SK-N-MC (cell line): ENCODE results near the gene NMNAT2.

Experiments used
- DNase-seq: peaks from one replicate; pipeline ENCODE4 v3.0.0-alpha.2; 2011; ENCODE audit warnings: low read depth, low spot score
- H3K27ac ChIP-seq: fragments of 200-600 bp; sonication (generic); 2 replicates; pipeline ENCODE4 v1.5.1; 2016; ENCODE audit warnings: mixed run types
- H3K36me3 ChIP-seq: fragments of 200-600 bp; sonication (generic); 2 replicates; pipeline ENCODE4 v1.6.1; 2017; ENCODE audit warnings: antibody characterized with exemption, low read length, mixed read lengths; ENCODE audit not compliant: insufficient read depth
- H3K4me3 ChIP-seq: fragments of 200-600 bp; sonication (generic); 2 replicates; pipeline ENCODE4 v1.5.1; 2016
- H3K9ac ChIP-seq: fragments of 200-600 bp; sonication (generic); 2 replicates; pipeline ENCODE4 v1.8.0; 2017; ENCODE audit warnings: mixed run types, mixed read lengths; ENCODE audit not compliant: insufficient read length
- H3K9me3 ChIP-seq: fragments of 200-600 bp; sonication (generic); 2 replicates; pipeline ENCODE4 v1.6.1; 2017; ENCODE audit warnings: low read depth, mild to moderate bottlenecking, antibody characterized with exemption, low read length, moderate library complexity, mixed read lengths
- EZH2 ChIP-seq: fragments of 200-600 bp; sonication (generic); IDR thresholded peaks from one replicate; pipeline ENCODE4 v1.6.1; 2017; ENCODE audit warnings: antibody characterized with exemption
- FOXP2 ChIP-seq: optimal IDR thresholded peaks from 2 replicates; pipeline ENCODE3; 2011; ENCODE audit warnings: mild to moderate bottlenecking, moderate library complexity; ENCODE audit not compliant: insufficient read depth; ENCODE audit errors: extremely low read length, control extremely low read depth
- POLR2AphosphoS5 ChIP-seq: IDR thresholded peaks from 2 replicates; pipeline ENCODE4 v1.6.1; 2012; ENCODE audit warnings: mild to moderate bottlenecking, low read depth, low read length, borderline replicate concordance

The NMNAT2 gene

GRCh38 chr1:183295521-183295920, 122.7 kb downstream of the NMNAT2 start:
- Histone ChIP-seq H3K27ac (no peak overlapping the region), H3K9ac (no peak overlapping the region), H3K9me3 (no peaks in the 10 kb centered on the region), H3K4me3 (no peak overlapping the region), H3K36me3 (no peaks in the 10 kb centered on the region)
- no peak for TF ChIP-seq EZH2
- TF ChIP-seq POLR2AphosphoS5: no peak
- no peak for TF ChIP-seq FOXP2
- no peak for DNase-seq

GRCh38 chr1:183293876-183294275, 124.3 kb downstream of the NMNAT2 start:
- Histone ChIP-seq H3K9me3 (no peaks in the 10 kb centered on the region), H3K4me3 (no peak overlapping the region), H3K36me3 (no peaks in the 10 kb centered on the region), H3K9ac (no peak overlapping the region), H3K27ac (no peak overlapping the region)
- no peak for DNase-seq
- no peak for TF ChIP-seq FOXP2
- TF ChIP-seq POLR2AphosphoS5: no peak
- TF ChIP-seq EZH2: no peak

DNA sequence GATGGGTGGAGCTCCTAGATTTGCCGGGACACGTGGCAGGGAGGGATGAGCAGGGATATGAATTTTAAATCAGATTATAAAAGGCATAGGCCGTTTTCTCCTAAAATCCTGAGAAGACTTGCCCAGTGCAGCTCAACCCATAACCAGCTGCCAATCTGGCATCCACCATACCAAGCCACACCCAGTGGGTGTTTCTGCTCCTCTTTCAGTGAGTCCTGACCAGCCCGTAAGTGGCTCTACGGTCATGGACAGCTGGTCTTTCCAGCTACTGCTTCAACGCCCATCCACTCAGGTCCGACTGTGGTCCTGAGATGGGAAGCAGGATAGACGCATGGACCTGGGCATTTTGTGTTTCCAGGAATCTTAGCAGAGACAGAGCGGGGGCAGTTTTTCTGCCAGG, 124.9 kb downstream of the NMNAT2 start:
- no peak overlapping the region for H3K27ac ChIP-seq
- no peaks in the 10 kb centered on the region for H3K9me3 ChIP-seq
- H3K4me3 ChIP-seq: no peak overlapping the region

DNA sequence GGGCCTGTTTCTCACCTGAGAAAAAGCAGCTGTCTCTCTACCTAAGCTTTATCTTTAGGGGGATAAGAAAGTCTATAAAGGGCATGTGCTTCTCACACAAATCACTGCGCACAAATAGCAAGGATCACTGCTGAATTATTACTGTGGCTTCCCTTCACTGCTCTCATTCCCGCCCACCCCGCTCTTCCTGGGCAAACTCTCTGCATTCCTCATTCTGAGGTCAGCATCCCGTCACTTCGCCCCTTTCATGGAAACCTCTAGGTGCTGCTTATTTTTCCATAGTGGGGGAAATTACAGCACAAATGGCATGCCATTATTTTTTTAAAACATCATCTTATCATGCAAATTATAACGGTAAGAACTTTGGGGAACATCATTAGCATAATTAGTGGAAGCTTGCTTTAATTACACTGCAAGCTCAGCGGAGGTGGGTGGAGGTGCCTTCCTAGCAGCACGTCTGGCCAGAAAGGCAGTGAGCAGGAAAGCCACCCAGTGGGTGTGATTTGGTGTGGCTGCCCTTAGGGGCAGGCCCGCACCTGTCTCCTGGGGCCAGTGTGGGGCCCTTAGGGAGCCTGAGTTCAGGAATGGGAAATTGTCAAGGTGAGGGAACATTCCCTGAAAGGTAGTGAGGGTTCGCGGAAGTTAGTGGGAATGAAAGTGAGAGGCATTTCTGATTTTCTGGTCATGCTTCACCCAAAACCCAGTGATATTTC, 126.2 kb downstream of the NMNAT2 start:
- no peak overlapping the region for H3K27ac ChIP-seq
- TF ChIP-seq FOXP2 (no peak), EZH2 (no peak), POLR2AphosphoS5 (no peak)

More for the DNA sequence above, 124.9 kb downstream of the NMNAT2 start:
- TF ChIP-seq EZH2: no peak
- no peak for TF ChIP-seq FOXP2
- no peak for TF ChIP-seq POLR2AphosphoS5
- Histone ChIP-seq H3K9ac (no peak overlapping the region), H3K36me3 (no peaks in the 10 kb centered on the region)
- no peak for DNase-seq

GRCh38 chr1:183291216-183291762, 126.9 kb downstream of the NMNAT2 start:
- TF ChIP-seq FOXP2: no peak
- TF ChIP-seq POLR2AphosphoS5: no peak
- TF ChIP-seq EZH2: no peak
- no peak for DNase-seq
- no peak overlapping the region for H3K27ac ChIP-seq

More for the DNA sequence above, 126.2 kb downstream of the NMNAT2 start:
- H3K36me3 ChIP-seq: no peaks in the 10 kb centered on the region
- no peaks in the 10 kb centered on the region for H3K9me3 ChIP-seq
- no peak overlapping the region for H3K4me3 ChIP-seq
- no peak for DNase-seq
- H3K9ac ChIP-seq: no peak overlapping the region

GRCh38 chr1:183290628-183291027, 127.6 kb downstream of the NMNAT2 start:
- no peak for TF ChIP-seq FOXP2
- TF ChIP-seq POLR2AphosphoS5: no peak
- no peak for TF ChIP-seq EZH2
- DNase-seq: no peak
- Histone ChIP-seq H3K27ac (no peak overlapping the region), H3K9me3 (no peaks in the 10 kb centered on the region), H3K4me3 (no peak overlapping the region), H3K9ac (no peak overlapping the region), H3K36me3 (no peaks in the 10 kb centered on the region)

More at GRCh38 chr1:183291216-183291762, 126.9 kb downstream of the NMNAT2 start:
- H3K4me3 ChIP-seq: no peak overlapping the region
- no peaks in the 10 kb centered on the region for H3K36me3 ChIP-seq
- no peak overlapping the region for H3K9ac ChIP-seq
- H3K9me3 ChIP-seq: no peaks in the 10 kb centered on the region

GRCh38 chr1:183289051-183289496, 129.1 kb downstream of the NMNAT2 start:
- TF ChIP-seq EZH2 (no peak), FOXP2 (no peak), POLR2AphosphoS5 (no peak)
- H3K27ac ChIP-seq: no peak overlapping the region
- no peaks in the 10 kb centered on the region for H3K36me3 ChIP-seq
- H3K9me3 ChIP-seq: no peaks in the 10 kb centered on the region
- H3K9ac ChIP-seq: no peak overlapping the region
- no peak for DNase-seq
- no peak overlapping the region for H3K4me3 ChIP-seq

DNA sequence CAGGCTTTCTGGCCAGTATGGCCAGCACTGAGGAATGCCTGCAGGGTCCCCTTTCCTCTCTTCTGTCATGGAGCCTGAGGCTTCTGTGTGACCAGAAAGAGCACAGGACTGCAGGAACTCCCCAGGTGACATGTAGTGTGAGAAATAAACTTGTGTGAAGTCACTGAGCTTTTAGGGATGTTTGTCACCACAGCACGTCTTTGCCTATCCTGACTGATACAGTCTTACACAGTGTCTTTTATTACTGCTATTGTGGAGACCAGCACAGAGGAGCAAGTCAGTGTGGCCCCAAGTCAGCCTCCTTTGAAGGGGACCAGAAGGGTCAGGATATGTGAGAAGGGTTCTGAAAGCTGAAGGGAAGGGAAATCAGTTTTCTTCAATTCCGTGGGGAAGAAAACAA, 129.6 kb downstream of the NMNAT2 start:
- no peak for DNase-seq
- no peak for TF ChIP-seq EZH2
- TF ChIP-seq POLR2AphosphoS5: no peak
- TF ChIP-seq FOXP2: no peak
- Histone ChIP-seq H3K27ac (no peak overlapping the region), H3K4me3 (no peak overlapping the region), H3K9ac (no peak overlapping the region), H3K9me3 (no peaks in the 10 kb centered on the region), H3K36me3 (no peaks in the 10 kb centered on the region)
